Upper lobe of left lung (tissue), 6 donors: ENCODE data around the gene INPP5J. TPM values are rescaled to one million over a fixed set of nuclear protein-coding genes. Genes with fewer than 3 reads are reported as not detected.

ENCODE experiments used
- ATAC-seq, 2 donors: fragments of 200-7000 bp; cut with Tn5 transposase; one replicate each; pipeline ENCODE4 v1.9.1; 2022; ENCODE audit warnings: mild to moderate bottlenecking in 2 of 2, moderate library complexity in 2 of 2; ENCODE audit not compliant: low FRiP score in 2 of 2
- DNase-seq, 2 donors: peaks; one replicate each; pipeline ENCODE4 v3.0.0-alpha.2; 2019 to 2020
- H3K27ac ChIP-seq, 4 donors: fragments of 200-600 bp; sonication (generic); one replicate each; pipeline ENCODE4 v1.5.1; 2016 to 2019
- H3K27me3 ChIP-seq, 4 donors: fragments of 200-600 bp; sonication (generic); one replicate each; pipeline ENCODE4 v1.5.1; 2017 to 2019
- H3K36me3 ChIP-seq, 4 donors: fragments of 200-600 bp; sonication (generic); one replicate each; pipeline ENCODE4 v1.5.1; 2016 to 2019
- H3K4me1 ChIP-seq, 4 donors: fragments of 200-600 bp; sonication (generic); one replicate each; pipeline ENCODE4 v1.5.1; 2018 to 2019
- H3K4me3 ChIP-seq, 4 donors: fragments of 200-600 bp; sonication (generic); one replicate each; pipeline ENCODE4 v1.5.1; 2017 to 2019; ENCODE audit warnings: mild to moderate bottlenecking in 2 of 4, moderate library complexity in 1 of 4
- H3K9me3 ChIP-seq, 4 donors: fragments of 200-600 bp; sonication (generic); one replicate each; pipeline ENCODE4 v1.5.1; 2018 to 2019
- EP300 ChIP-seq, 4 donors: sonication (generic); formaldehyde crosslinking; IDR thresholded peaks; one replicate each; pipeline ENCODE4 v1.5.1; 2017; ENCODE audit warnings: antibody characterized with exemption in 4 of 4, control low read depth in 2 of 4
- POLR2A ChIP-seq, 4 donors: fragments of 450-650 bp; IDR thresholded peaks; one replicate each; pipeline ENCODE4 v1.5.1; 2016 to 2017; ENCODE audit warnings: antibody characterized with exemption in 4 of 4, mild to moderate bottlenecking in 2 of 4
- POLR2AphosphoS5 ChIP-seq, 2 donors: sonication (generic); formaldehyde crosslinking; IDR thresholded peaks; one replicate each; pipeline ENCODE4 v1.5.1; 2017; ENCODE audit warnings: antibody characterized with exemption in 2 of 2
- WGBS, 2 donors: methylation state at CpG; one replicate each; pipeline ENCODE4 v1.1.5; 2017 to 2018; 5-methylcytosine and 5-hydroxymethylcytosine counted together
- small RNA-seq, 4 donors: library from RNA; depleted of rRNA; stranded (forward); fragments of <200 nt; gene quantifications; one replicate each; pipeline ENCODE3, GENCODE V24; 2016
- total RNA-seq, 6 donors: library from RNA; depleted of rRNA in 4 of 6; stranded (reverse); fragments of >200 nt in 4 of 6; gene quantifications; one replicate each; pipeline versions ENCODE4 v1.1.0 to v1.2.1, GENCODE V29; 2016 to 2021
- TF ChIP-seq, protein P1 (sequence below), 6 experiments: fragments of 450-650 bp in 4 of 6; fragments of 200-600 bp in 2 of 6; sonication (generic) in 2 of 6; IDR thresholded peaks; one replicate each; pipeline ENCODE4 v1.5.1; 2016 to 2019; ENCODE audit warnings: antibody characterized with exemption in 6 of 6
- donor health status: DM: no; HTN: no; CAD: no; lungs with moderate emphysema.
- donor health status: DM: no; HTN: yes; CAD: no; lungs with severe emphysema.

Gene INPP5J
- total RNA-seq, 6 donors from 2014 or later, result 3.0 to 28.3 (median 6.2) TPM

DNA sequence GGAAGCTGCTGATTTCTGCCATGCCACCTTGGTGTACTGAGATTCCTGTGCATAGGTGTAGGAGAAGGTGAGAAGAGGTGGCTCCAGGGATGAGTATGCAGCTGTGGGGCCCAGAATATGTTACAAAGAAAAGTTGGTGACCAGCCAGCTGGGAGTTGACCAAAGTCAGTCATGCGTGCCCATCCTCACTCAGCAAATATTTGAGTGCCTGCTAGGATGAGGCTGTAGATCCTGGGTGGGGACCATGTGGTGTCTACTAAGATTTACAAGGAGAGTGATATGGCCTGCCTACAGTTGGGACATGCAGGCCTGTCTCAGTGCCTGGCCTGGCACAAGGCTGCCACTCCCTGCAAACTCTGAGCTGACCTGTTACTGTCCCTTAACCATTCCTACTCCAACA lies 56.6 kb downstream of the INPP5J start:
- Histone ChIP-seq H3K27me3 (no peaks in the 10 kb centered on the region), H3K9me3 (no peaks in the 10 kb centered on the region), H3K4me3 (no peak overlapping the region), H3K27ac (no peak overlapping the region), H3K36me3 (peaks cover 0 to 32% (median 7%) of the 10 kb centered on the region in 4 donors), H3K4me1 (peaks cover 0 to 5% (median 0%) of the 10 kb centered on the region in 4 donors)
- TF ChIP-seq EP300 (IDR thresholded peaks at IDR 0.05) (no peak), POLR2AphosphoS5 (IDR thresholded peaks at IDR 0.05) (no peak), POLR2A (IDR thresholded peaks at IDR 0.05) (no peak)
- TF ChIP-seq, protein P1, sequence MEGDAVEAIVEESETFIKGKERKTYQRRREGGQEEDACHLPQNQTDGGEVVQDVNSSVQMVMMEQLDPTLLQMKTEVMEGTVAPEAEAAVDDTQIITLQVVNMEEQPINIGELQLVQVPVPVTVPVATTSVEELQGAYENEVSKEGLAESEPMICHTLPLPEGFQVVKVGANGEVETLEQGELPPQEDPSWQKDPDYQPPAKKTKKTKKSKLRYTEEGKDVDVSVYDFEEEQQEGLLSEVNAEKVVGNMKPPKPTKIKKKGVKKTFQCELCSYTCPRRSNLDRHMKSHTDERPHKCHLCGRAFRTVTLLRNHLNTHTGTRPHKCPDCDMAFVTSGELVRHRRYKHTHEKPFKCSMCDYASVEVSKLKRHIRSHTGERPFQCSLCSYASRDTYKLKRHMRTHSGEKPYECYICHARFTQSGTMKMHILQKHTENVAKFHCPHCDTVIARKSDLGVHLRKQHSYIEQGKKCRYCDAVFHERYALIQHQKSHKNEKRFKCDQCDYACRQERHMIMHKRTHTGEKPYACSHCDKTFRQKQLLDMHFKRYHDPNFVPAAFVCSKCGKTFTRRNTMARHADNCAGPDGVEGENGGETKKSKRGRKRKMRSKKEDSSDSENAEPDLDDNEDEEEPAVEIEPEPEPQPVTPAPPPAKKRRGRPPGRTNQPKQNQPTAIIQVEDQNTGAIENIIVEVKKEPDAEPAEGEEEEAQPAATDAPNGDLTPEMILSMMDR (IDR thresholded peaks at IDR 0.05), result no peak
- no peak for DNase-seq
- 33 to 44% methylated on average over 1 of the region's 1 CpG for WGBS, 2 donors
- ATAC-seq, result no peak

DNA sequence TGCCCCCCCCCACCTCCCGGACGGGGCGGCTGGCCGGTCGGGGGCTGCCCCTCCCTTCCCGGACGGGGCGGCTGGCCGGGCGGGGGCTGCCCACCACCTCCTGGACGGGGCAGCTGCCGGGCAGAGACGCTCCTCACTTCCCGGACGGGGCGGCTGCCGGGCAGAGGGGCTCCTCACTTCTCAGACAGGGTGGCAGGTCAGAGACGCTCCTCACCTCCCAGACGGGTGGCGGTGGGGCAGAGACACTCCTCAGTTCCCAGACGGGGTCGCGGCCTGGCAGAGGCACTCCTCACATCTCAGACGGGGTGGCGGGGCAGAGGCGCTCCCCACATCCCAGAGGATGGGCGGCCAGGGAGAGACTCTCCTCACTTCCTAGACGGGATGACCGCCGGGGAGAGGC lies 61.2 kb downstream of the INPP5J start:
- ATAC-seq (no peak), DNase-seq (peak in 1 of 2 donors; percentile 66)
- H3K4me1 ChIP-seq, result peaks cover 0 to 5% (median 0%) of the 10 kb centered on the region in 4 donors
- 93 to 97% methylated on average over 11 to 14 of the region's 30 CpGs for WGBS, 2 donors
- TF ChIP-seq POLR2AphosphoS5 (IDR thresholded peaks at IDR 0.05) (no peak), EP300 (IDR thresholded peaks at IDR 0.05) (no peak), POLR2A (IDR thresholded peaks at IDR 0.05) (no peak)
- TF ChIP-seq, protein P1 (IDR thresholded peaks at IDR 0.05), result no peak
- H3K4me3 ChIP-seq, result no peak overlapping the region
- H3K36me3 ChIP-seq, result peaks cover 3 to 35% (median 15%) of the 10 kb centered on the region in 4 donors
- H3K27me3 ChIP-seq, result no peaks in the 10 kb centered on the region
- H3K27ac ChIP-seq, result no peak overlapping the region
- H3K9me3 ChIP-seq, result no peaks in the 10 kb centered on the region

Small RNA genes lying within 50 kb of the gene (small RNA-seq; reads per million reads assigned to genes)
- 0.31 to 3.0 (median 1.4) reads per million in 4 donors for gene MIR3928

Other genes starting within 250 kb of the INPP5J start
- gene MORC2, start 154.2 kb upstream of the INPP5J start, total RNA-seq, result 10 to 100 TPM; 13.8 to 54.5 (median 20.6) TPM
- gene TUG1, start 153.7 kb upstream of the INPP5J start, total RNA-seq, result 100 to 1,000 TPM in 1 of 6 donors, 10 to 100 TPM in 5; 51.8 to 135 (median 54.2) TPM
- gene SMTN, start 41.6 kb upstream of the INPP5J start, total RNA-seq, result 100 to 1,000 TPM in 1 of 6 donors, 10 to 100 TPM in 5; 26.1 to 104 (median 47.3) TPM
- gene SELENOM, start 15.4 kb upstream of the INPP5J start, total RNA-seq, result 100 to 1,000 TPM in 3 of 6 donors, 10 to 100 TPM in 3; 51.3 to 154 (median 99.7) TPM
- 1 to 10 TPM in 5 of 6 donors, under 1 TPM in 1; 0.79 to 8.1 (median 5.5) TPM for gene PLA2G3, start 17.5 kb downstream of the INPP5J start, total RNA-seq
- gene RNF185, start 37.2 kb downstream of the INPP5J start, total RNA-seq, result 10 to 100 TPM; 17.8 to 40.0 (median 34.1) TPM
- gene LIMK2, start 89.3 kb downstream of the INPP5J start, total RNA-seq, result 100 to 1,000 TPM in 2 of 6 donors, 10 to 100 TPM in 4; 44.5 to 141 (median 75.8) TPM
- gene PIK3IP1, start 169.5 kb downstream of the INPP5J start, total RNA-seq, result 10 to 100 TPM; 38.9 to 97.1 (median 65.8) TPM
- 10 to 100 TPM; 18.2 to 29.7 (median 24.0) TPM for gene PATZ1, start 223.4 kb downstream of the INPP5J start, total RNA-seq